IMR-90 (cell line): Measurements from ENCODE around the gene TRIM4. TPM values are rescaled to one million over a fixed set of nuclear protein-coding genes. Genes with fewer than 3 reads are reported as not detected.

Experiments used
- ATAC-seq: fragments of 200-7000 bp; cut with Tn5 transposase; 2 replicates; pipeline ENCODE4 v1.9.1; 2020; ENCODE audit warnings: low read depth, mild to moderate bottlenecking, moderate library complexity
- BruUV-seq: library from RNA; stranded (reverse); fragments of 400-500 nt; replicated peaks from 2 replicates; lab custom pipeline; 2021; lab: Mats Ljungman, UMichigan
- CTCF ChIA-PET: fragments of 300-600 bp; formaldehyde crosslinking; extraction: SDS; loops from one replicate; lab custom pipeline; 2021; ENCODE audit warnings: antibody characterized with exemption; lab: Yijun Ruan, JAX
- POLR2A ChIA-PET: fragments of 300-600 bp; sonication (Branson Sonifier 250); formaldehyde crosslinking; loops from one replicate; lab custom pipeline; 2022; ENCODE audit warnings: antibody characterized with exemption; ENCODE audit not compliant: unreplicated experiment; lab: Charles Lee
- DNase-seq: peaks from one replicate; pipeline ENCODE4 v3.0.0; 2013
- H2AFZ ChIP-seq: replicated peaks from 2 replicates; pipeline ENCODE3; 2013; ENCODE audit warnings: low read length, mild to moderate bottlenecking; ENCODE audit not compliant: poor library complexity
- H2AK5ac ChIP-seq: 2 replicates; pipeline ENCODE4 v1.6.1; 2013; ENCODE audit warnings: low read depth, low read length, inconsistent platforms
- H2AK9ac ChIP-seq: replicated peaks from 2 replicates; pipeline ENCODE3; 2013; ENCODE audit warnings: mild to moderate bottlenecking, low read depth, low read length, moderate library complexity; ENCODE audit not compliant: poor library complexity
- H2BK120ac ChIP-seq: 2 replicates; pipeline ENCODE4 v1.6.1; 2013; ENCODE audit warnings: low read depth, low read length, inconsistent platforms
- H2BK15ac ChIP-seq: 3 replicates; pipeline ENCODE4 v1.6.1; 2013; ENCODE audit warnings: low read depth, low read length, inconsistent platforms
- H2BK20ac ChIP-seq: 2 replicates; pipeline ENCODE4 v1.6.1; 2013; ENCODE audit warnings: low read depth, mild to moderate bottlenecking, inconsistent platforms, low read length, moderate library complexity
- H2BK5ac ChIP-seq: 2 replicates; pipeline ENCODE4 v1.6.1; 2013; ENCODE audit warnings: mild to moderate bottlenecking, low read depth, low read length, inconsistent platforms; ENCODE audit not compliant: poor library complexity, severe bottlenecking
- H3K14ac ChIP-seq: replicated peaks from 2 replicates; pipeline ENCODE4 v1.6.1; 2013; ENCODE audit warnings: low read depth, low read length, inconsistent platforms
- H3K18ac ChIP-seq: 2 replicates; pipeline ENCODE4 v1.6.1; 2013; ENCODE audit warnings: low read depth, low read length, control low read depth
- H3K23ac ChIP-seq: 2 replicates; pipeline ENCODE4 v1.6.1; 2013; ENCODE audit warnings: low read depth, low read length, inconsistent platforms
- H3K27ac ChIP-seq: 2 replicates; pipeline ENCODE4 v1.5.1; 2013; ENCODE audit warnings: mild to moderate bottlenecking, control low read depth, low read length; ENCODE audit not compliant: insufficient read depth
- H3K27me3 ChIP-seq: 2 replicates; pipeline ENCODE4 v1.6.1; 2013; ENCODE audit warnings: low read length; ENCODE audit not compliant: control insufficient read depth, insufficient read depth
- H3K36me3 ChIP-seq: 2 replicates; pipeline ENCODE4 v1.6.1; 2013; ENCODE audit warnings: low read length, mixed read lengths; ENCODE audit not compliant: control insufficient read depth, insufficient read depth
- H3K4ac ChIP-seq: 2 replicates; pipeline ENCODE4 v1.6.1; 2013; ENCODE audit warnings: low read depth, low read length, inconsistent platforms
- H3K4me1 ChIP-seq: 2 replicates; pipeline ENCODE4 v1.6.1; 2013; ENCODE audit warnings: low read length, mixed read lengths; ENCODE audit not compliant: control insufficient read depth, insufficient read depth
- H3K4me2 ChIP-seq: 2 replicates; pipeline ENCODE4 v1.6.1; 2013; ENCODE audit warnings: low read depth, mild to moderate bottlenecking, control low read depth, low read length, moderate library complexity
- H3K4me3 ChIP-seq: 2 replicates; pipeline ENCODE4 v1.5.1; 2013; ENCODE audit warnings: low read depth, mild to moderate bottlenecking, control low read depth, low read length, moderate library complexity; ENCODE audit not compliant: insufficient read depth
- H3K56ac ChIP-seq: 2 replicates; pipeline ENCODE4 v1.6.1; 2013; ENCODE audit warnings: low read length, inconsistent platforms; ENCODE audit not compliant: insufficient read depth; ENCODE audit errors: extremely low read depth
- H3K79me1 ChIP-seq, 2 experiments: 2 replicates each; pipeline ENCODE4 v1.6.1; 2013; ENCODE audit warnings: low read length in 2 of 2, inconsistent platforms in 1 of 2, low read depth in 1 of 2
- H3K9ac ChIP-seq: 2 replicates; pipeline ENCODE4 v1.6.1; 2013; ENCODE audit warnings: low read depth, low read length, control low read depth
- H3K9me1 ChIP-seq: 2 replicates; pipeline ENCODE4 v1.6.1; 2013; ENCODE audit warnings: low read length, inconsistent platforms; ENCODE audit not compliant: insufficient read depth
- H3K9me3 ChIP-seq: 2 replicates; pipeline ENCODE4 v1.6.1; 2013; ENCODE audit warnings: low read length; ENCODE audit not compliant: control insufficient read depth, insufficient read depth
- H4K20me1 ChIP-seq: 2 replicates; pipeline ENCODE4 v1.6.1; 2013; ENCODE audit warnings: low read length, inconsistent platforms; ENCODE audit not compliant: insufficient read depth
- H4K5ac ChIP-seq: 2 replicates; pipeline ENCODE4 v1.6.1; 2013; ENCODE audit warnings: mild to moderate bottlenecking, low read depth, low read length, control low read depth
- H4K8ac ChIP-seq, 2 experiments: 2 replicates each; pipeline ENCODE4 v1.6.1; 2013; ENCODE audit warnings: low read depth in 2 of 2, low read length in 2 of 2, control low read depth in 1 of 2, inconsistent platforms in 1 of 2
- H4K91ac ChIP-seq: 2 replicates; pipeline ENCODE4 v1.6.1; 2013; ENCODE audit warnings: low read depth, low read length, inconsistent platforms; ENCODE audit not compliant: insufficient read depth
- CEBPB ChIP-seq: IDR thresholded peaks from 2 replicates; pipeline ENCODE4 v1.6.1; 2012; ENCODE audit warnings: low read depth, low read length, improper control_type of control experiment
- MXI1 ChIP-seq: IDR thresholded peaks from 2 replicates; pipeline ENCODE4 v1.6.1; 2012; ENCODE audit warnings: low read depth, mild to moderate bottlenecking, low read length, moderate library complexity, borderline replicate concordance
- POLR2A ChIP-seq: IDR thresholded peaks from 2 replicates; pipeline ENCODE4 v1.6.1; 2012; ENCODE audit warnings: mild to moderate bottlenecking, low read depth, low read length
- WGBS, 2 experiments: methylation state at CpG; one replicate each; pipeline versions ENCODE4 v1.1.5 to v1.1.7; 2013; ENCODE audit warnings: missing lambda C conversion rate in 2 of 2; ENCODE audit not compliant: insufficient read length in 1 of 2; ENCODE audit errors: extremely low coverage in 2 of 2; 5-methylcytosine and 5-hydroxymethylcytosine counted together
- dilution Hi-C: fragments of 300-500 bp; cut with HindIII; formaldehyde crosslinking; loops from one replicate; pipeline ENCODE4 v1.14.3; 2018; ENCODE audit warnings: low sequenced_read_pairs; ENCODE audit not compliant: unreplicated experiment
- in situ Hi-C: fragments of 300-500 bp; cut with MboI; formaldehyde crosslinking; loops from 3 replicates; pipeline ENCODE4 v1.14.3; 2019; ENCODE audit warnings: low sequenced_read_pairs, inconsistent platforms, mixed read lengths
- intact Hi-C: fragments of 100-400 bp; cut with micrococcal nuclease; formaldehyde crosslinking; loops from 2 replicates; pipeline ENCODE4 v1.10.0; 2022
- polyA plus RNA-seq, 3 experiments: library from polyadenylated mRNA; depleted of rRNA; stranded (reverse); fragments of >200 nt; gene quantifications; 2 replicates each; pipeline ENCODE4 v1.2.3, GENCODE V29; 2012; ENCODE audit warnings: low replicate concordance in 1 of 3
- total RNA-seq: library from RNA; depleted of rRNA; stranded (reverse); fragments of >200 nt; gene quantifications from 2 replicates; pipeline ENCODE4 v1.2.3, GENCODE V29; 2012

TRIM4 gene
- total and polyA plus RNA-seq, 2 of the 4 experiments (the other 2 are of a cell fraction), result 10.6 to 13.4 TPM

GRCh38 chr7:99855236-99855635, 64.1 kb downstream of the TRIM4 start:
- ChIA-PET CTCF (no interaction called here), POLR2A (no interaction called here)
- in situ Hi-C loops, result no loop called here
- Histone ChIP-seq H3K9me3 (no peaks in the 10 kb centered on the region), H2AK5ac (no peak overlapping the region), H3K18ac (no peak overlapping the region), H3K27ac (no peak overlapping the region), H3K4me3 (no peak overlapping the region), H3K23ac (no peak overlapping the region), H3K36me3 (no peaks in the 10 kb centered on the region), H4K8ac (no peak overlapping the region), H3K27me3 (no peaks in the 10 kb centered on the region; the same call in none of the 2 replicates), H2BK15ac (no peak overlapping the region), H3K14ac (no peak overlapping the region), H3K56ac (no peak overlapping the region), H3K4ac (no peak overlapping the region), H4K91ac (no peak overlapping the region), H2AK9ac (no peak overlapping the region), H2AFZ (no peak overlapping the region), H3K79me1 (no peaks in the 10 kb centered on the region), H4K5ac (no peak overlapping the region), H2BK120ac (no peak overlapping the region), H3K9ac (no peak overlapping the region), H4K20me1 (no peaks in the 10 kb centered on the region), H2BK20ac (no peak overlapping the region), H2BK5ac (no peak overlapping the region), H3K9me1 (no peaks in the 10 kb centered on the region), H3K4me2 (no peak overlapping the region), H3K4me1 (no peaks in the 10 kb centered on the region)
- dilution Hi-C loops, result no loop called here
- intact Hi-C loops, result no loop called here
- TF ChIP-seq MXI1, result no peak
- no peak for TF ChIP-seq CEBPB
- TF ChIP-seq POLR2A, result no peak
- no TSS peak for BruUV-seq
- WGBS, 2 experiments, result no CpG with 5 or more reads among the region's 1 CpG
- ATAC-seq (no peak), DNase-seq (no peak)
